GM21737 (cell line): Measurements from ENCODE around the gene ACER3.
A peak's percentile ranks its signal among the peaks of the same experiment; 100 is the strongest.
"Not testable (repeated sequence)": the region's sequence is repeated elsewhere in the genome, so short reads cannot be mapped to it uniquely, and the experiment has no call there.

Experiments
- ATAC-seq: cut with Tn5 transposase; IDR thresholded peaks from one replicate; pipeline ENCODE4 v1.9.1; 2021; ENCODE audit warnings: mild to moderate bottlenecking, moderate library complexity; ENCODE audit not compliant: unreplicated experiment

Gene ACER3

DNA sequence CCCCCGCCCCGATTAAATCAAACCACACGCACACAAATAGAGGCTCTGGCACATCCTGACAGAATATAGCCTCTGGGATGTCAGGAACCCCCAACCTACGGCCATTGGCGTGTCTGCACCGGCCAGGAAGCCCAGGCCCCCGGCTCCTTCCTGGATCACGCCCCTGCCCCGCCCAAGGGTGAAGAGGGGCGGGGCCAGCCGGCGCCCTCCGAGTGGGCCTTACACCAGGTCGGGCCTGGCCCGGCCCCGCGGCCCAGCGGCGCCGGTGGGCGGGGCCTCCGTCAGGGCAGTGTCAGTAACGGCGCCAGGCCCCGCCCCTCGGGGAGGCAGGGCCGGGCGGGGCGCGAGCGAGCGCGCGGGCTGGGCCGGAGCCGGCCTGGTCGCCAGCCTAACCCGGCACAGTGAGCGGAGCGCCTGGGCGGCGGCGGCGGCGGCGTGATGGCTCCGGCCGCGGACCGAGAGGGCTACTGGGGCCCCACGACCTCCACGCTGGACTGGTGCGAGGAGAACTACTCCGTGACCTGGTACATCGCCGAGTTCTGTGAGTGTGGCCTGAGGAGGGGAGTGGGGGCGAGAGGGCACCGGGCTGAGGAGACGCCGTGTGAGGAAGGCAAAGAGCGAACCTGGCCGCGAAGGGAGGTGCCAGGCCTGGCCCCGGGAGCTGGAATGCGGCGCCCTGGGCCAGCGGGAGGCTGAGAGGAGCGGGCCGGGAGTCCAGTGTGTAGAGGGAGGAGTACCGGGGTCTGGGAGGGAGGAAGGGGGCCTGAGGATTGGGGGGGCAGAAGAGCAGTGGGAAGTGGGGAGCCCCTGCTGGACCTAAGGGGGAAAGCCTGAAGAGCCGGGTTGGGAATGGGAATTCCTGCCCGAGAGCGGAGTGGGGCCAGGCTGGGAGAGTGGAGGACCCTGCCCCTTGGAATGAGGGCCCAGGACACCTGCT is at the start of gene ACER3:
Gene ACER3 (plus strand): TSS at position 380 of the 937 bp plus-strand sequence. CDS start 59 bp downstream, at position 439.
- ATAC-seq = peak; percentile 96

- no peak for ATAC-seq
Measured at GRCh38 chr11:76811259-76811658, 49.5 kb upstream of the ACER3 start.

- no peak for ATAC-seq
Measured at GRCh38 chr11:76814414-76814813, 46.3 kb upstream of the ACER3 start.

DNA sequence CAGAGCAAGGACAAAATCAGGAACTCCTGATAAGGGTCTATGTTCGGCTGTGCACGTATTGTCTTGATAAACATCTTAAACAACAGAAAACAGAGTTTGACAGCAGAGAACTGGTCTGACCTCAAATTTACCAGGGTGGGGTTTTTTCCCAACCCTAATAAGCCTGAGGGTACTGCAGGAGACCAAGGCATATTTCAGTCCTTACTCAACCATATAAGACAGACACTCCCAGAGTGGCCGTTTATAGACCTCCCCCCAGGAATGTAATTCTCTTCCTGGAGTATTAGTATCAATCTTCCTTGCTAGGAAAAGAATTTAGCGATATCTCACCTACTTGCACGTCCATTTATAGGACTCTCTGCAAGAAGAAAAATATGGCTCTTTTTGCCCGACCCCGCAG is 45.0 kb upstream of the ACER3 start:
- not testable (repeated sequence) for ATAC-seq

- no peak for ATAC-seq
Measured at GRCh38 chr11:76820184-76820566, 40.5 kb upstream of the ACER3 start.

DNA sequence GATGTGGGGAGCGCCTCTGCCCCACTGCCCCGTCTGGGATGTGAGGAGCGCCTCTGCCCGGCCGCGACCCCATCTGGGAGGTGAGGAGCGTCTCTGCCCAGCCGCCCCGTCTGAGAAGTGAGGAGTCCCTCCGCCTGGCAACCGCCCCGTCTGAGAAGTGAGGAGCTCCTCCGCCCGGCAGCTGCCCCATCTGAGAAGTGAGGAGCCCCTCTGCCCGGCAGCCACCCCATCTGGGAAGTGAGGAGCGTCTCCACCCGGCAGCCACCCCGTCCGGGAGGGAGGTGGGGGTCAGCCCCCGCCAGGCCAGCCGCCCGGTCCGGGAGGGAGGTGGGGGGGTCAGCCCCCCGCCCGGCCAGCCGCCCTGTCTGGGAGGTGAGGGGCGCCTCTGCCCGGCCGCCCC is 39.3 kb upstream of the ACER3 start:
- not testable (repeated sequence) for ATAC-seq

DNA sequence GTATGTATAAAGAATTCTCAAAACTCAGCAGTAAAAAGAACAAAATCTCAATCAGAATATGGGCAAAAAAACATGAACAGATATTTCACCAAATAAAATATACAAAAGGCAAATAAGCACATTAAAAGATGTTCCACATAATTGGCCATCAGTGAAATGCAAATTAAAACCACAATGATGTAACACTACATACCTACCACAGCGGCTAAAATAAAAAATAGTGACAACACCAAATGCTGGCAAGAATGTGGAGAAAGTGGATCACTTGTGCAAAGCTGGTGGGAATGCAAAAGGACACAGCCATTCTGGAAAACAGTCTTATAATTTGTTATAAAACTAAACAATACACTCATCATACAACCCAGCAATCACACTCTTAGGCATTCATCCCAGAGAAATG is 38.3 kb upstream of the ACER3 start:
- ATAC-seq = no peak

- no peak for ATAC-seq
Measured at GRCh38 chr11:76823481-76824028, 37.2 kb upstream of the ACER3 start.

DNA sequence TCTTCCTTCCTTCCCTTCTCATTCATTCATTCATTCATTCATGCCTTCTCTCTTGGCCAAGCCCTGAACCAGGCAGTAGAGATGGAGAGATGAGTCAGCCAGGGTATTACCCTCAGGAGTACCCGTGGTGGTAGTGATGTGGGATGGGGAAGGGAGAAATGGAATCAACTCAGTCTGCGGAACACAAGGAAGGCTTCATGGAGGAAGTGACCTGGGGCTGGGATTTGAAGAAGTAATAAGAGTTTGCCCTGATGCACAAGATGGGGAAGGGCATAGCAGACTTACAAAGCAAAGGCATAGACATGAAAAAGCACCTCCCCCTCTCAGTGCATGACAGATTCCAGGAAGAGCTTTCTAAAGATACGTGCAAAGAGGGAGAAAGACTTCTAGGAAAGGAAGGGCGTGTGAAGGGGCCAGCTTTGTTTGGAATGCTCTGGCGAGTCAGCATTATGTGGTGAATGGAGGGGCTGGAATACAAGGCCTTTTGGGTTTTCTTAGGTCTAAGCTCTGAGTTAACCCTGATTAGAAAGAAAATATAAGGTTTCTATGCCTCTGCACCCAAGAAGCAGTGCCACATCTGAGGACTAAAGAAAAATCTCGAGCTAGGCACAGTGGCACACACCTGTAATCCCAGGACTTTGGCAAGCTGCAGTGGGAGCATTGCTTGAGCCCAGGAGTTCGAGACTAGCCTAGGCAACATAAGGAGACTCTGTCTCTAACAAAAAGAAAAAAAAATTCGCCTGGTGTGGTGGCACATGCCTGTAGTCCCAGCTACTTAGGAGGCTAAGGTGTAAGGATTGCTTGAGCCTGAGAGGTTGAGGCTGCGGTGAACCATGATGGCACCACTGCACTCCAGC is 36.4 kb upstream of the ACER3 start:
- ATAC-seq = no peak

- no peak for ATAC-seq
Measured at GRCh38 chr11:76824980-76825725, 35.6 kb upstream of the ACER3 start.

DNA sequence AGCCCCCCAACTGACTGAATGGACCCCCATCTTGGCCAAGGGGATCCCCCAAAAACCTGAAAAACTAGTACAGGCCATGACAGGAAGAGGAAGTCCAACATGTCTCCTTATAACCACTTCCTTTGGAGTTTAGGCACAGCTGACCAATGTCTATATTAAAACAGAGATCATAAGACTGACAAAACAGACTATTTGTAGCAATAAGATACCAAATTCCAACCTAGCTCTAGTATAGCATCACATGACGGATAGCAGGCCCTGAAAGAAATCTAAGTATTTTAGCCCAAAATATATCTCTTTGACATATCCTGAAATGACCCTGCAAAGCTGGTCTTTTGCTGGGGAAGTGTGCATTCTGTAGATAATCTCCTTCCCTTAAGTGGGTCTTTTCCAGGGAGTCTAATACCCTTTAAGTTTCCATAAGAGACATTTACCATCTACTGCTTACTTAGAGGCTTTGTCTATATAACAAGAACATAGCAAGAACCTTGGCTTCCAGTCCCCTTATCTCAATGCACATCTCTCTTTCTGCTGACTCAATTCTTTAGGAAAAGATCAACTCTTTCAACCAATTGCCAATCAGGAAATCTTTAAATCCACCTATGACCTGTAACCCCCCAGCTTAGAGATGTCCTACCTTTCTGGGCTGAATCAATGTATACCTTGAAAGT is 34.9 kb upstream of the ACER3 start:
- no peak for ATAC-seq

DNA sequence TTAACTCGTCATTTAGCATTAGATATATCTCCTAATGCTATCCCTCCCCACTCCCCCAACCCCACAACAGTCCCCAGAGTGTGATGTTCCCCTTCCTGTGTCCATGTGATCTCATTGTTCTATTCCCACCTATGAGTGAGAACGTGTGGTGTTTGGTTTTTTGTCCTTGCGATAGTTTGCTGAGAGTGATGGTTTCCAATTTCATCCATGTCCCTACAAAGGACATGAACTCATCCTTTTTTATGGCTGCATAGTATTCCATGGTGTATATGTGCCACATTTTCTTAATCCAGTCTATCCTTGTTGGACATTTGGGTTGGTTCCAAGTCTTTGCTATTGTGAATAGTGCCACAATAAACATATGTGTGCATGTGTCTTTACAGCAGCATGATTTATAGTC is 34.2 kb upstream of the ACER3 start:
- not testable (repeated sequence) for ATAC-seq

DNA sequence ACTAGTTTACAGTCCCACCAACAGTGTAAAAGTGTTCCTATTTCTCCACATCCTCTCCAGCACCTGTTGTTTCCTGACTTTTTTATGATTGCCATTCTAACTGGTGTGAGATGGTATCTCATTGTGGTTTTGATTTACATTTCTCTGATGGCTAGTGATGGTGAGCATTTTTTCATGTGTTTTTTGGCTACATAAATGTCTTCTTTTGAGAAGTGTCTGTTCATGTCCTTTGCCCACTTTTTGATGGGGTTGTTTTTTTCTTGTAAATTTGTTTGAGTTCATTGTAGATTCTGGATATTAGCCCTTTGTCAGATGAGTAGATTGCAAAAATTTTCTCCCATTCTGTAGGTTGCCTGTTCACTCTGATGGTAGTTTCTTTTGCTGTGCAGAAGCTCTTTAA is 33.7 kb upstream of the ACER3 start:
- not testable (repeated sequence) for ATAC-seq

- no peak for ATAC-seq
Measured at GRCh38 chr11:76830639-76831327, 29.9 kb upstream of the ACER3 start.

- ATAC-seq = no peak
Measured at GRCh38 chr11:76831686-76832310, 28.9 kb upstream of the ACER3 start.

- ATAC-seq = no peak
Measured at GRCh38 chr11:76832361-76832760, 28.4 kb upstream of the ACER3 start.

GRCh38 chr11:76834151-76834550 is 26.6 kb upstream of the ACER3 start:
- no peak for ATAC-seq

- ATAC-seq = no peak
Measured at GRCh38 chr11:76835036-76835435, 25.7 kb upstream of the ACER3 start.
